ENCODE data around the gene DDX1.

The DDX1 gene

GRCh38 chr2:15630121-15630977, 38.7 kb downstream of the DDX1 start:
- DNase-seq (ENCODE audit: low read depth in 2 of 2) = no peak

- DNase-seq (ENCODE audit: low read depth in 2 of 2) = no peak
Observed at GRCh38 chr2:15630978-15631719, 39.5 kb downstream of the DDX1 start.

GRCh38 chr2:15631883-15632282, 40.2 kb downstream of the DDX1 start:
- no peak for DNase-seq (ENCODE audit: low read depth in 2 of 2)

GRCh38 chr2:15633043-15633970, 41.6 kb downstream of the DDX1 start:
- DNase-seq (ENCODE audit: low read depth in 2 of 2) = no peak

- no peak for DNase-seq (ENCODE audit: low read depth in 2 of 2)
Observed at GRCh38 chr2:15633971-15634346, 42.3 kb downstream of the DDX1 start.

GRCh38 chr2:15634846-15635490, 43.3 kb downstream of the DDX1 start:
- no peak for DNase-seq (ENCODE audit: low read depth in 2 of 2)

GRCh38 chr2:15636972-15637785, 45.5 kb downstream of the DDX1 start:
- peak; percentile 10 to 21 for DNase-seq (ENCODE audit: low read depth in 2 of 2)

GRCh38 chr2:15638720-15639119, 47.1 kb downstream of the DDX1 start:
- DNase-seq (ENCODE audit: low read depth in 2 of 2) = no peak

GRCh38 chr2:15639323-15640251, 47.9 kb downstream of the DDX1 start:
- DNase-seq (ENCODE audit: low read depth in 2 of 2) = no peak

- no peak for DNase-seq (ENCODE audit: low read depth in 2 of 2)
Observed at GRCh38 chr2:15640261-15640711, 48.6 kb downstream of the DDX1 start.

- DNase-seq (ENCODE audit: low read depth in 2 of 2) = no peak
Observed at GRCh38 chr2:15640784-15641183, 49.1 kb downstream of the DDX1 start.

- no peak for DNase-seq (ENCODE audit: low read depth in 2 of 2)
Observed at GRCh38 chr2:15641530-15641982, 49.9 kb downstream of the DDX1 start.

- DNase-seq (ENCODE audit: low read depth in 2 of 2) = no peak
Observed at GRCh38 chr2:15642011-15642814, 50.5 kb downstream of the DDX1 start.

GRCh38 chr2:15642815-15643500, 51.3 kb downstream of the DDX1 start:
- DNase-seq (ENCODE audit: low read depth in 2 of 2) = no peak

GRCh38 chr2:15643791-15644585, 52.3 kb downstream of the DDX1 start:
- no peak for DNase-seq (ENCODE audit: low read depth in 2 of 2)

- DNase-seq (ENCODE audit: low read depth in 2 of 2) = no peak
Observed at GRCh38 chr2:15645300-15645699, 53.6 kb downstream of the DDX1 start.
